Thoracic aorta (tissue), 2 donors: ENCODE results near the gene PSMB2. TPM values are rescaled to one million over a fixed set of nuclear protein-coding genes. Genes with fewer than 3 reads are reported as not detected.

Experiments used
- ATAC-seq: fragments of 150-250 bp; one replicate; pipeline ENCODE4 v1.8.0; 2017; ENCODE audit warnings: low read depth; ENCODE audit not compliant: insufficient number of reproducible peaks, low FRiP score
- DNase-seq: peaks from one replicate; pipeline ENCODE4 v3.0.0-alpha.2; 2020; ENCODE audit warnings: low spot score
- H3K27ac ChIP-seq, 2 donors: fragments of 200-600 bp; sonication (generic); 1 replicate in 1 of 2; 2 replicates in 1 of 2; pipeline ENCODE4 v1.5.1; 2016; ENCODE audit warnings: mild to moderate bottlenecking in 2 of 2, moderate library complexity in 2 of 2
- H3K27me3 ChIP-seq: fragments of 200-600 bp; sonication (generic); replicated peaks from 2 replicates; pipeline ENCODE4 v1.6.0; 2016; ENCODE audit warnings: mild to moderate bottlenecking; ENCODE audit not compliant: insufficient read depth
- H3K36me3 ChIP-seq: fragments of 200-600 bp; sonication (generic); one replicate; pipeline ENCODE4 v1.5.1; 2016
- H3K4me1 ChIP-seq, 2 donors: fragments of 200-600 bp; sonication (generic); 1 replicate in 1 of 2; 2 replicates in 1 of 2; pipeline versions ENCODE4 v1.5.1 to v1.6.0; 2016; ENCODE audit warnings: low read depth in 2 of 2, mild to moderate bottlenecking in 1 of 2; ENCODE audit not compliant: control insufficient read depth in 1 of 2
- H3K4me3 ChIP-seq: fragments of 200-600 bp; sonication (generic); 2 replicates; pipeline ENCODE4 v1.5.1; 2016; ENCODE audit warnings: mild to moderate bottlenecking
- H3K9me3 ChIP-seq: fragments of 200-600 bp; sonication (generic); 2 replicates; pipeline ENCODE4 v1.5.1; 2016
- total RNA-seq, 2 donors: library from RNA; depleted of rRNA; stranded (reverse); fragments of >200 nt; gene quantifications; one replicate each; pipeline versions ENCODE4 v1.1.0 to v1.2.3, GENCODE V29; 2016
- TF ChIP-seq, protein P1 (sequence below): fragments of 200-600 bp; sonication (generic); IDR thresholded peaks from one replicate; pipeline ENCODE4 v1.5.1; 2019; ENCODE audit warnings: antibody characterized with exemption

PSMB2 gene
- total RNA-seq, 2 donors from 2014 or later, result 32.4 to 39.6 TPM

DNA sequence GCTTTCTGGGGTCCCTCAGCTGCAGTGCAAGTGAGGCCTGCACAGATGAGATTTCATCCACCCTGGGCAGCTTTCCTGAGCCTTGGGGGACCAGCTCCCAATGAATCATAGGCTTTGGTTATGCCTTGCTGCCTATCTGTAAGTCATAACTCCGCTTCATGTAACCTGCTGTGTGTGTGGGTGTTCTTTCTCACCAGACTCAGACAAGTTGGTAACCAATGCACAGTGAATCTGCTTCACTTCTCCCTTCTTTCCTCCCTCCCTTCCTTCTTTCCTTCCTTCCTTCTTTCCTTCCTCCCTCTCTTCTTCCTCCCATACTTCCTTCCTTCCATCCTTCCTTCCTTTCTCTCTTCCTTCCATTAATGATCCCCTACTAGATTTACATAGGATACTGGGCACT, 34.4 kb upstream of the PSMB2 start:
- no peaks in the 10 kb centered on the region for H3K27me3 ChIP-seq
- no peak for DNase-seq
- H3K27ac ChIP-seq, result no peak overlapping the region
- H3K9me3 ChIP-seq, result no peaks in the 10 kb centered on the region
- H3K36me3 ChIP-seq, result no peaks in the 10 kb centered on the region
- TF ChIP-seq, protein P1, sequence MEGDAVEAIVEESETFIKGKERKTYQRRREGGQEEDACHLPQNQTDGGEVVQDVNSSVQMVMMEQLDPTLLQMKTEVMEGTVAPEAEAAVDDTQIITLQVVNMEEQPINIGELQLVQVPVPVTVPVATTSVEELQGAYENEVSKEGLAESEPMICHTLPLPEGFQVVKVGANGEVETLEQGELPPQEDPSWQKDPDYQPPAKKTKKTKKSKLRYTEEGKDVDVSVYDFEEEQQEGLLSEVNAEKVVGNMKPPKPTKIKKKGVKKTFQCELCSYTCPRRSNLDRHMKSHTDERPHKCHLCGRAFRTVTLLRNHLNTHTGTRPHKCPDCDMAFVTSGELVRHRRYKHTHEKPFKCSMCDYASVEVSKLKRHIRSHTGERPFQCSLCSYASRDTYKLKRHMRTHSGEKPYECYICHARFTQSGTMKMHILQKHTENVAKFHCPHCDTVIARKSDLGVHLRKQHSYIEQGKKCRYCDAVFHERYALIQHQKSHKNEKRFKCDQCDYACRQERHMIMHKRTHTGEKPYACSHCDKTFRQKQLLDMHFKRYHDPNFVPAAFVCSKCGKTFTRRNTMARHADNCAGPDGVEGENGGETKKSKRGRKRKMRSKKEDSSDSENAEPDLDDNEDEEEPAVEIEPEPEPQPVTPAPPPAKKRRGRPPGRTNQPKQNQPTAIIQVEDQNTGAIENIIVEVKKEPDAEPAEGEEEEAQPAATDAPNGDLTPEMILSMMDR, result no peak
- H3K4me3 ChIP-seq, result no peak overlapping the region
- no peaks in the 10 kb centered on the region for H3K4me1 ChIP-seq
- ATAC-seq, result no peak

DNA sequence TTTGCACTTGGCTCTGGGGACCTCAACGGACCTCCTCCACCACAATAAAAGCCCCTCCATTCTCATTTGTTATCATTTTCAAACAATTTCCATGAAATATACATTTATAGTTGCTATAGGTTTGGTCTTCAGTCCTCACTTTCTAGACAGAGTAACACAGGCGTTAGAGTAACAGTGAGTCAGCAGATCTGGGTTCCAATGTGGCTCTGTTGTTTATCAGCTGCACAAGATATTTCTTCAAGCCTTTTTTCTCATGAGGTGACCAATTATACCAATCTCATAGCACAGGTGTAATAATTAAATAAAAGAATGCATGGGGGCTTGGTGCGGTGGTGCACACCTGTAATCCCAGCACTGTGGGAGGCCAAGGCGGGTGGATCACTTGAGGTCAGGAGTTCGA, 32.8 kb upstream of the PSMB2 start:
- Histone ChIP-seq H3K36me3 (no peaks in the 10 kb centered on the region), H3K27ac (no peak overlapping the region), H3K4me1 (no peaks in the 10 kb centered on the region), H3K9me3 (no peaks in the 10 kb centered on the region), H3K27me3 (no peaks in the 10 kb centered on the region), H3K4me3 (no peak overlapping the region)
- TF ChIP-seq, protein P1, result no peak
- ATAC-seq (no peak), DNase-seq (no peak)

DNA sequence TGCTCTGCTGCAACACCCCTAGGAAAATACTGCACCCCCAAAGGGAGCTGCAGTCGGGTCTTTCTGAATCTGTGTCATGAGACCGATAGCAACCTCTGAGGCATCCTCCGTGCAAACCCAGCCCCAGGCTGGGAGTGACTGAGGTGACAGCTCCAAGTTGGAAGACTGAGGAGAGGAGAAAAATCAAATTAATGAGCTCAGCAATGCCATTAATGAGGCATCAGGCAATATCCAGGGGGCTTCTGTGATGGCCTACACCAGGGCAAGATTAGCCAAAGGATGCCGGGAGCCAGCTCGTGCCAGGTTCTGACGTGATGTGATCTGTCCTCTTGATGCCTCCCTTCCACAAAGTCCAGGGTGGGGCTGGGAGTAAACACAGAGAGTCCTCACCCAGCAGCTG, 30.8 kb upstream of the PSMB2 start:
- no peak overlapping the region for H3K27ac ChIP-seq
- H3K36me3 ChIP-seq, result no peaks in the 10 kb centered on the region
- no peaks in the 10 kb centered on the region for H3K9me3 ChIP-seq
- H3K4me3 ChIP-seq, result no peak overlapping the region
- ATAC-seq (no peak), DNase-seq (no peak)
- TF ChIP-seq, protein P1, result no peak
- no peaks in the 10 kb centered on the region for H3K27me3 ChIP-seq
- H3K4me1 ChIP-seq, result no peaks in the 10 kb centered on the region

DNA sequence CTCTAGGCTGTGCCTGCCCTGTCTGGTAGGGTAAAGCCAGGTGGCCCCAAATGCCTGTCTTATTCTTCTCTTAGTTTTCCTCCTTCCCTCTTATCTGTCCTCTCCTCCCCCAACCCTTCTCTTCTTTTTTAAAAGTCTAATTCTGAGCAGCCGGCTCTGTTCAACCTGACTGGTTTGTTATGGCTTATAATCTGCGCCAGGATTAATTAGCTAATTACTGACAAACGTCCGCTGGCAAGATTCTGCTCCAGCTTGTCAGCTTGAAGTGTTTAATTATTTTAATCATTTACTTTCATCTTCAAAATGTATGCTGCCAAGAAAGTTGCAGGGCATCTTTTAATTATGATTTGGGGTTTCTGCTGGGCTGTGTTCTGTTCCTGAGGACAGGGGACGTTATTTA, 27.2 kb upstream of the PSMB2 start:
- Histone ChIP-seq H3K27me3 (no peaks in the 10 kb centered on the region), H3K36me3 (no peaks in the 10 kb centered on the region), H3K27ac (no peak overlapping the region), H3K4me3 (no peak overlapping the region), H3K4me1 (no peaks in the 10 kb centered on the region), H3K9me3 (no peaks in the 10 kb centered on the region)
- ATAC-seq (no peak), DNase-seq (no peak)
- TF ChIP-seq, protein P1, result no peak

DNA sequence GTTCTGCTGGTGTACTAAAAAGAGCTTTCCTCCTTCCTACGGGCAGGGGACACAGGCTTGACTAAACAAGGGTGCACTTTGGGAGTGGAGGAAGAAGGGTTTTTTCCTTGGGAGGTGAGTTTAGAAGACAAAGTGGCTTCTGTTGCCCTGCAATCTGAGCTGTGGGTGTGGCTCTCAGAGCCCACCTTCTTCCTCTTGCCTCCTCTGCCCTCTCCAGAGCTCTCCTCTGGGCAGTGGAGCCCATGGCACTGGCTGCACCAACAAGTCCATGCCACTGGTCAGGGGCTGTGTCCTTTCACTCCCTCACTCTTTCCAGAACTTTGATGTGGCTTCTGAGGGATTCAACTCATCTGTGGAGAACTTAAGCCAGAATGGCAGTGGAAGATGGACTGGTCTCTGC, 25.6 kb upstream of the PSMB2 start:
- Histone ChIP-seq H3K4me3 (no peak overlapping the region), H3K27me3 (no peaks in the 10 kb centered on the region), H3K9me3 (no peaks in the 10 kb centered on the region), H3K36me3 (no peaks in the 10 kb centered on the region), H3K4me1 (no peaks in the 10 kb centered on the region), H3K27ac (no peak overlapping the region)
- no peak for ATAC-seq
- no peak for DNase-seq
- TF ChIP-seq, protein P1, result no peak
